ENCODE measurements around the gene SPATA20.

SPATA20 gene

GRCh38 chr17:50514388-50514787, 32.6 kb upstream of the SPATA20 start:
- H3K9me3 ChIP-seq (ENCODE audit: control insufficient read depth, low read length): no peaks in the 10 kb centered on the region

GRCh38 chr17:50514936-50515702, 31.9 kb upstream of the SPATA20 start:
- Histone ChIP-seq H3K27me3 (ENCODE audit: control insufficient read depth, insufficient read depth, low read length) (no peaks in the 10 kb centered on the region), H3K4me1 (peaks cover 33% of the 10 kb centered on the region), H3K27ac (no peak overlapping the region), H3K9me3 (ENCODE audit: control insufficient read depth, low read length) (no peaks in the 10 kb centered on the region), H3K9ac (no peak overlapping the region), H3K4me3 (ENCODE audit: low read depth, low read length) (no peak overlapping the region), H2AFZ (peak overlapping the region; percentile 9), H3K4me2 (ENCODE audit: low read length) (no peak overlapping the region), H3K79me2 (no peaks in the 10 kb centered on the region), H3K36me3 (ENCODE audit: control insufficient read depth, insufficient read depth, low read length) (no peaks in the 10 kb centered on the region)
- no peak for TF ChIP-seq CTCF (IDR thresholded peaks at IDR 0.05)

More at GRCh38 chr17:50514388-50514787, 32.6 kb upstream of the SPATA20 start:
- Histone ChIP-seq H3K9ac (no peak overlapping the region), H3K27ac (no peak overlapping the region), H3K79me2 (no peaks in the 10 kb centered on the region), H2AFZ (no peak overlapping the region), H3K27me3 (ENCODE audit: control insufficient read depth, insufficient read depth, low read length) (no peaks in the 10 kb centered on the region), H3K4me2 (ENCODE audit: low read length) (no peak overlapping the region), H3K4me3 (ENCODE audit: low read depth, low read length) (no peak overlapping the region), H3K36me3 (ENCODE audit: control insufficient read depth, insufficient read depth, low read length) (no peaks in the 10 kb centered on the region), H3K4me1 (peaks cover 39% of the 10 kb centered on the region)
- TF ChIP-seq CTCF (IDR thresholded peaks at IDR 0.05): no peak

- no peaks in the 10 kb centered on the region for H3K36me3 ChIP-seq (ENCODE audit: control insufficient read depth, insufficient read depth, low read length)
- H3K79me2 ChIP-seq: no peaks in the 10 kb centered on the region
- H3K27ac ChIP-seq: no peak overlapping the region
- no peak overlapping the region for H3K9ac ChIP-seq
- TF ChIP-seq CTCF (IDR thresholded peaks at IDR 0.05): no peak
- no peak overlapping the region for H3K4me2 ChIP-seq (ENCODE audit: low read length)
- peaks cover 24% of the 10 kb centered on the region for H3K4me1 ChIP-seq
- no peak overlapping the region for H2AFZ ChIP-seq
- no peak overlapping the region for H3K4me3 ChIP-seq (ENCODE audit: low read depth, low read length)
- no peaks in the 10 kb centered on the region for H3K9me3 ChIP-seq (ENCODE audit: control insufficient read depth, low read length)
- H3K27me3 ChIP-seq (ENCODE audit: control insufficient read depth, insufficient read depth, low read length): no peaks in the 10 kb centered on the region
Observed at GRCh38 chr17:50517011-50517410, 30.0 kb upstream of the SPATA20 start.

- no peaks in the 10 kb centered on the region for H3K9me3 ChIP-seq (ENCODE audit: control insufficient read depth, low read length)
- no peak overlapping the region for H3K9ac ChIP-seq
- no peaks in the 10 kb centered on the region for H3K79me2 ChIP-seq
- no peak overlapping the region for H3K4me2 ChIP-seq (ENCODE audit: low read length)
- no peak overlapping the region for H3K27ac ChIP-seq
- H3K36me3 ChIP-seq (ENCODE audit: control insufficient read depth, insufficient read depth, low read length): no peaks in the 10 kb centered on the region
- H2AFZ ChIP-seq: peak overlapping the region; percentile 28
- no peak for TF ChIP-seq CTCF (IDR thresholded peaks at IDR 0.05)
- no peak overlapping the region for H3K4me3 ChIP-seq (ENCODE audit: low read depth, low read length)
- H3K27me3 ChIP-seq (ENCODE audit: control insufficient read depth, insufficient read depth, low read length): no peaks in the 10 kb centered on the region
- H3K4me1 ChIP-seq: peaks cover 19% of the 10 kb centered on the region
Observed at GRCh38 chr17:50517504-50518383, 29.2 kb upstream of the SPATA20 start.

Data from parathyroid adenoma (tissue), 2 donors.